ENCODE measurements around the gene TRPC4AP.

TRPC4AP gene

DNA sequence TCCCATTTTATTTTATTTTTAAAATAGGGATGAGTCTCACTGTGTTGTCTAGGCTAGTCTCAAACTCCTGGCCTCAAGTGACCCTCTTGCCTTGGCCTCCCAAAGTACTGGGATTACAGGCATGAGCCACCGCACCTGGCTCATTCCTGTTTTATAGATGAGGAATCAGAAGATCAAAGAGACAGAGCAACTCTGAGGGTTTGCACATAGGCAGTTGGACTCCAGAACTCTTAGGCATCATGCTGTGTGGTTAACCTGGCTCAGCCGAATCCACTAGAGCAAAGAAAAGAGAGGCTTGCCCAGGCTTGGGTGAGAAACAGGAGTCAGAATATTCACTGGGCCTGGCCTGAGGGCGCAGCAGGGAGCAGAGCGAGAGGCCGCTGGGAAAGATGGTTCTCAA lies 127.6 kb downstream of the TRPC4AP start:
- no peaks in the 10 kb centered on the region for H3K4me1 ChIP-seq (ENCODE audit: insufficient read depth, low read length)
- H3K9ac ChIP-seq (ENCODE audit: low read length): no peak overlapping the region
- no peak overlapping the region for H3K27ac ChIP-seq (ENCODE audit: low read depth, low read length)
- no peaks in the 10 kb centered on the region for H3K27me3 ChIP-seq (ENCODE audit: control insufficient read depth in 1 of 2, insufficient read depth in 2 of 2, low read length in 2 of 2)
- no peak overlapping the region for H3K4me3 ChIP-seq (ENCODE audit: low read depth in 1 of 2, low read length in 2 of 2)
- no peaks in the 10 kb centered on the region for H3K36me3 ChIP-seq (ENCODE audit: insufficient read depth, low read length)
- no peaks in the 10 kb centered on the region for H3K9me3 ChIP-seq (ENCODE audit: low read length)

DNA sequence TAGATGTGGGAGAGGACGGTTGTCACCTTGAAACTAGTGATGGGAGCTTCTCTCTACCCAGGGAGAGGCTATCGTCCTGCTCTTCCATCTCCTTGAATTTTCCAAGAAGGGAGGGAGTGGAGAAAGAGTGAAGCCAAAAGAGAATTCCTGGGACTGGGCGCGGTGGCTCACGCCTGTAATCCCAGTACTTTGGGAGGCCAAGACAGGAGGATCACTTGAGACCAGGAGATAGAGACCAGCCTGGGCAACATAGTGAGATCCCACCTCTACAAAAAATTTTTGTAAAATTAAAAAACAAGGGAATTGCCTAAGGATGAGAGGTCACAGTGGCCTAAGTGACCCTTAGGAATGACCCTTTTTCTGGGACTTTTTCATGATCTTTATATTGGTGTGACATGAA lies 128.1 kb downstream of the TRPC4AP start:
- Histone ChIP-seq H3K9ac (ENCODE audit: low read length) (no peak overlapping the region), H3K36me3 (ENCODE audit: insufficient read depth, low read length) (no peaks in the 10 kb centered on the region), H3K27ac (ENCODE audit: low read depth, low read length) (no peak overlapping the region), H3K4me3 (ENCODE audit: low read depth in 1 of 2, low read length in 2 of 2) (no peak overlapping the region), H3K9me3 (ENCODE audit: low read length) (no peaks in the 10 kb centered on the region), H3K27me3 (ENCODE audit: control insufficient read depth in 1 of 2, insufficient read depth in 2 of 2, low read length in 2 of 2) (no peaks in the 10 kb centered on the region), H3K4me1 (ENCODE audit: insufficient read depth, low read length) (no peaks in the 10 kb centered on the region)

- H3K9me3 ChIP-seq (ENCODE audit: low read length): no peaks in the 10 kb centered on the region
- H3K4me3 ChIP-seq (ENCODE audit: low read depth in 1 of 2, low read length in 2 of 2): no peak overlapping the region
- no peak overlapping the region for H3K27ac ChIP-seq (ENCODE audit: low read depth, low read length)
- no peaks in the 10 kb centered on the region for H3K36me3 ChIP-seq (ENCODE audit: insufficient read depth, low read length)
- H3K9ac ChIP-seq (ENCODE audit: low read length): no peak overlapping the region
- H3K4me1 ChIP-seq (ENCODE audit: insufficient read depth, low read length): peaks cover 14% of the 10 kb centered on the region
- no peaks in the 10 kb centered on the region for H3K27me3 ChIP-seq (ENCODE audit: control insufficient read depth in 1 of 2, insufficient read depth in 2 of 2, low read length in 2 of 2)
Observed at GRCh38 chr20:34956751-34957472, 135.7 kb downstream of the TRPC4AP start.

GRCh38 chr20:34956041-34956458 lies 136.6 kb downstream of the TRPC4AP start:
- Histone ChIP-seq H3K36me3 (ENCODE audit: insufficient read depth, low read length) (no peaks in the 10 kb centered on the region), H3K4me3 (ENCODE audit: low read depth in 1 of 2, low read length in 2 of 2) (peak overlapping the region; percentile 28 to 93), H3K9ac (ENCODE audit: low read length) (peak overlapping the region; percentile 95), H3K27me3 (ENCODE audit: control insufficient read depth in 1 of 2, insufficient read depth in 2 of 2, low read length in 2 of 2) (no peaks in the 10 kb centered on the region), H3K9me3 (ENCODE audit: low read length) (no peaks in the 10 kb centered on the region), H3K4me1 (ENCODE audit: insufficient read depth, low read length) (peaks cover 14% of the 10 kb centered on the region), H3K27ac (ENCODE audit: low read depth, low read length) (peak overlapping the region; percentile 78)

DNA sequence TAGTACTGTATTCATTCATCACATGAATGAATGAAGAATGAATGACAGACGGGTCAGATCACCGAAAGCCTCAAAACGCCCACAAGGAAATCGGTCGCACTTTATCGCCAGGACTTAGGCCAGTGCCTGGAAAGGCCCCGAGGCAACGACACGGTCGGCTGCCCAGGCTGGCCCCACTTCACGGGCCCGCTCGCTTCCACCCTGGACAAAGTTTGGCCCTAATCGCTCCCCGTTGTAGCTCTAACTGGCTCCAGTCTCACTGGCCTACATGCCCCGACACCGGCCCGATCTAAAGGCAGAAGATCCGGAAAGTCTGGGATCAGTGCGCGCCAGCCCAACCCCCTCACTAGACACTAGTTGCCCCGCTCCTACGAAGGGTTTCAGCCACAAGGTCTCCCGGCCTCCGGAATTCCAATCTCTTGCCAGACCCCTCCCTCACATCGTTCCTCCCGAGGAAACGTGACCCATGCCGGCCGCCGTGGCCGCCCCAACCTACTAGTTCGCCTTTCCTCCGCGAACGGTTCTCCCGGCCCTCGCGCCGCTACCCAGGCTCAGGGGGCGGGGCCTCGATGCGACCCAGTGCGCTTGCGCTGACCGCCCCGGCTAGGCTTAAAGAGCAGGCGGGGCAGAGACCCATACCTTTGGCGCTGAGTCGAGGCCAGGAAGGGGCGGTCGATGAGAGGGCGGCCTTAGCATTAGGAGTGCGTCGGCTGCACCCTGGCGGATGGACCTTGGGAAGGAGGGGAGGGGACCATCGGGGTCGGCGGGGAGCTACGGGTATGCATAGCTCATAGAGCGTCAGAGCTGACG lies 137.2 kb downstream of the TRPC4AP start, which contains the start of the genes GSS and MYH7B:
Gene GSS (minus strand): TSS at position 576 of the 810 bp plus-strand sequence. CDS start 3,954 bp downstream, outside the sequence.
Gene MYH7B (plus strand): TSS at position 638 of the 810 bp plus-strand sequence. CDS start 22,138 bp downstream, outside the sequence.
- H3K4me1 ChIP-seq (ENCODE audit: insufficient read depth, low read length): peaks cover 14% of the 10 kb centered on the region

GRCh38 chr20:34954904-34955230 lies 137.7 kb downstream of the TRPC4AP start:
- H3K27me3 ChIP-seq (ENCODE audit: control insufficient read depth in 1 of 2, insufficient read depth in 2 of 2, low read length in 2 of 2): no peaks in the 10 kb centered on the region
- H3K9me3 ChIP-seq (ENCODE audit: low read length): no peaks in the 10 kb centered on the region
- peak overlapping the region; percentile 28 to 93 for H3K4me3 ChIP-seq (ENCODE audit: low read depth in 1 of 2, low read length in 2 of 2)
- H3K9ac ChIP-seq (ENCODE audit: low read length): peak overlapping the region; percentile 95
- peak overlapping the region; percentile 78 for H3K27ac ChIP-seq (ENCODE audit: low read depth, low read length)
- H3K36me3 ChIP-seq (ENCODE audit: insufficient read depth, low read length): no peaks in the 10 kb centered on the region
- H3K4me1 ChIP-seq (ENCODE audit: insufficient read depth, low read length): peaks cover 14% of the 10 kb centered on the region

More for the DNA sequence above, 137.2 kb downstream of the TRPC4AP start, which contains the start of the genes GSS and MYH7B:
- no peaks in the 10 kb centered on the region for H3K36me3 ChIP-seq (ENCODE audit: insufficient read depth, low read length)
- no peaks in the 10 kb centered on the region for H3K27me3 ChIP-seq (ENCODE audit: control insufficient read depth in 1 of 2, insufficient read depth in 2 of 2, low read length in 2 of 2)
- H3K9me3 ChIP-seq (ENCODE audit: low read length): no peaks in the 10 kb centered on the region
- peak within 1 kb of the TSS; percentile 78 for H3K27ac ChIP-seq (ENCODE audit: low read depth, low read length)
- H3K9ac ChIP-seq (ENCODE audit: low read length): peak within 1 kb of the TSS; percentile 95
- H3K4me3 ChIP-seq (ENCODE audit: low read depth in 1 of 2, low read length in 2 of 2): peak within 1 kb of the TSS; percentile 28 to 93

GRCh38 chr20:34953960-34954359 lies 138.6 kb downstream of the TRPC4AP start:
- Histone ChIP-seq H3K36me3 (ENCODE audit: insufficient read depth, low read length) (no peaks in the 10 kb centered on the region), H3K27me3 (ENCODE audit: control insufficient read depth in 1 of 2, insufficient read depth in 2 of 2, low read length in 2 of 2) (no peaks in the 10 kb centered on the region), H3K27ac (ENCODE audit: low read depth, low read length) (no peak overlapping the region), H3K9ac (ENCODE audit: low read length) (no peak overlapping the region), H3K4me1 (ENCODE audit: insufficient read depth, low read length) (peaks cover 14% of the 10 kb centered on the region), H3K4me3 (ENCODE audit: low read depth in 1 of 2, low read length in 2 of 2) (no peak overlapping the region), H3K9me3 (ENCODE audit: low read length) (no peaks in the 10 kb centered on the region)

- peaks cover 14% of the 10 kb centered on the region for H3K4me1 ChIP-seq (ENCODE audit: insufficient read depth, low read length)
- no peaks in the 10 kb centered on the region for H3K36me3 ChIP-seq (ENCODE audit: insufficient read depth, low read length)
- H3K4me3 ChIP-seq (ENCODE audit: low read depth in 1 of 2, low read length in 2 of 2): no peak overlapping the region
- H3K27ac ChIP-seq (ENCODE audit: low read depth, low read length): no peak overlapping the region
- H3K9me3 ChIP-seq (ENCODE audit: low read length): no peaks in the 10 kb centered on the region
- H3K9ac ChIP-seq (ENCODE audit: low read length): no peak overlapping the region
- no peaks in the 10 kb centered on the region for H3K27me3 ChIP-seq (ENCODE audit: control insufficient read depth in 1 of 2, insufficient read depth in 2 of 2, low read length in 2 of 2)
Observed at GRCh38 chr20:34952671-34953070, 139.9 kb downstream of the TRPC4AP start.

Measured in muscle layer of colon (tissue), 2 donors.